ENCODE measurements around the gene MED9. TPM values are rescaled to one million over a fixed set of nuclear protein-coding genes. Genes with fewer than 3 reads are reported as not detected.
A peak's percentile ranks its signal among the peaks of the same experiment; 100 is the strongest.
"Not testable (repeated sequence)": the region's sequence is repeated elsewhere in the genome, so short reads cannot be mapped to it uniquely, and the experiment has no call there.

The MED9 gene, protein sequence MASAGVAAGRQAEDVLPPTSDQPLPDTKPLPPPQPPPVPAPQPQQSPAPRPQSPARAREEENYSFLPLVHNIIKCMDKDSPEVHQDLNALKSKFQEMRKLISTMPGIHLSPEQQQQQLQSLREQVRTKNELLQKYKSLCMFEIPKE
- 7.4 TPM for polyA plus RNA-seq (2013, experiment 1 of 2; ENCODE audit: insufficient read length)
- polyA plus RNA-seq (2013, experiment 2 of 2; ENCODE audit: insufficient read length) = 8.0 TPM

DNA sequence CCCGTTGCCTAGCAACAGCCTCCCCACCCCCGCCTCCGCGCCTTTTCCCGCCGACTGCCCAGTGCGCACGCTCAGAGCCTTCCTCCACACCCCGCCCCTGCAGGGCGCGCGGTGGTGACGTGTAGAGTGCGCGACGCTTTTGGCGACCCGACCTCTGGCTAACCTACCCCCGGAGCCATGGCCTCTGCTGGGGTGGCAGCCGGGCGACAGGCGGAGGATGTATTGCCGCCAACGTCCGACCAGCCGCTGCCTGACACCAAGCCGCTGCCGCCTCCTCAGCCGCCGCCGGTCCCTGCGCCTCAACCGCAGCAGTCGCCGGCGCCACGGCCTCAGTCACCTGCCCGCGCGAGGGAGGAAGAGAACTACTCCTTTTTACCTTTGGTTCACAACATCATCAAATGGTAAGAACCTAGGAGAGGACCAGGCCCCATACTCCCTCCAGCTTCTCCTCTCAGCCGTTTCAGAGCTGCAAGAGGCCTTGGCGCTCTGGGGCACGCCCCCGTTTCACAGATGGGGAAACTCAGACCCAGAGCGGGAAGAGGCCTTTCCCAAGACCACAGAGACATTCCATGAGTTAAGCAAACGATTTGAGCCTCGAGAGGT is at the start of gene MED9:
Gene MED9, plus strand, starts transcription at position 136 of the 603 bp plus-strand sequence. Its CDS starts 42 bp downstream, at position 178.
- DNase-seq = peak; percentile 92

DNA sequence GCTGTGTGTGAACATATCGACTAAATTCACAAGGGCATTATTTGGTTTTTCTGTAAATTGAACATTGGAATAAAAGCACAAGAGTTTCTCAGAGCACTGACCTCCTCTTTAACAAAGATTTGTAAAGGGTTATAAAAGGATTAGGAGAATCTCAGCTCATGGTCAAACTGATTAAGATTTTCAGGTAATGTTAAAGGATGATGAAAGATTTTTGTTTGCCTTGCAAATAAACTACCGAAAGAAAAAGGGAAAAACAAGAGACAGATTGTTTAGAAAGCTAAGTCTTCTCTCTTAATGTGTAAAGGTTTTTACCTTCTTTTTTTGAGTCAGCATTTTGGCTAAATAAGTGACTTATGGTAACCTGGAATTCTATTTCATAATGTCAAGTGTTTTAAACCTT is 47.6 kb upstream of the MED9 start:
- DNase-seq = no peak

DNA sequence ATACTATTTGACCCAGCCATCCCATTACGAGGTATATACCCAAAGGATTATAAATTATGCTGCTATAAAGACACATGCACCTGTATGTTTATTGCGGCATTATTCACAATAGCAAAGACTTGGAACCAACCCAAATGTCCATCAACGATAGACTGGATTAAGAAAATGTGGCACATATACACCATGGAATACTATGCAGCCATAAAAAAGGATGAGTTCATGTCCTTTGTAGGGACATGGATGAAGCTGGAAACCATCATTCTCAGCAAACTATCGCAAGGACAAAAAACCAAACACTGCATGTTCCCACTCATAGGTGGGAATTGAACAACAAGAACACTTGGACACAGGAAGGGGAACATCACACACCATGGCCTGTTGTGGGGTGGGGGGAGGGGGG is 45.9 kb upstream of the MED9 start:
- not testable (repeated sequence) for DNase-seq

DNA sequence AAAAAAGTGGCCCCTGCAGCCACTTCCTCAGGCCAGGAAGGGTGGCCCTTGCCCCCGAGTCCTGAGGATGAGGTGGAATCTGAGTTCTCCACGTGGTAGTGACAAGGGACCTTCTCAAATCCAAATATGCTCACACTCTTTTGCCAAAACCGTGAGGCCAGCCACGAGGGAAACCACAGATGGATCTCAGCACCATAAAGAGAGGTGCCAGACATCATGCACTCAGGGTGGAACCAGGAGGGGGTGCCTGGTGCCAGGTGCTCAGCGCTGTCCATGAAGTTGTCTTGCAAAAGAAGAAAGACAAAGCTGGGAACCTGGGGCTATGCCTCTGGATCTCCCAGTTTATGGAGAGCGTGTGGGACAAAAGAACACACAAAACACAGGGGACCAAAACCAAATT is 45.2 kb upstream of the MED9 start:
- no peak for DNase-seq

GRCh38 chr17:17433000-17433703 is 43.6 kb upstream of the MED9 start:
- no peak for DNase-seq

DNA sequence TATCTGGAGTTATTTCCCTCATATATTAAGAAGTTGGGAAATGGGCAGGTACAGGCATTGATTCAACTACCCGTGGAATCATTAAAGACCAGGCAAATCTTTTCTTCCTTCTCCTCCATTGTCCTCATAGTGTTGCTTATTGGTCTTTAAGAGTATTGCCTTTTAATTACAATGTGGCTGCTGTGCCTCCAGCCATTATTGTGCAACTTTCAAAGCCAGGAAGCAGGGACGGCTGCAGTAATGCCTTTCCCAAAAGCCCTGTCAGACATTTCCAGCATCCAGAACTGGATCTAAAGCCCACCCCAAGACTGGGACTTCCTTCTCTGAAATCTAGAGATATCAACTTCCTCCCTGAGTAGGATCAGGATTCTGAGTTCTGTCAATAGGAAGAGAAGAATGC is 42.3 kb upstream of the MED9 start:
- no peak for DNase-seq

DNA sequence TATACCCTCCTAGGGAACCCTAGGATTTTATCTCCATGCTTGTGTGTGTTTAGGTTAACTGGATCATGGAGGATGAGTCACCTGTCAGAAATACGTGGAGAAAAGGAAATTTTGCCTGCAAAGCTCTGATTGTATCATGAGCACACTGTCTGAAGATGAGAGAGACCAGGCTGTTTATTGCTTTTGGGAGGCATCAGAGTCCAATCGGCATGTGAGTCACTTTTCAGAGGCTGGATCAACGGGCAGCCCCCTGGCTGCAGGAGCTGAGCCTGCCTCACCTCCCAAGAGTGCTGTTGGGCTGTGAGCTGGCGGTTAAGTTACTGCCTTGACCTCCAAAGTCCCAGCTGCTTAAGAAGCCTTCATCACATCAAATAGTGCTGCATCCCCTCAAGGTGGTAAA is 41.5 kb upstream of the MED9 start:
- peak; percentile 60 for DNase-seq

DNA sequence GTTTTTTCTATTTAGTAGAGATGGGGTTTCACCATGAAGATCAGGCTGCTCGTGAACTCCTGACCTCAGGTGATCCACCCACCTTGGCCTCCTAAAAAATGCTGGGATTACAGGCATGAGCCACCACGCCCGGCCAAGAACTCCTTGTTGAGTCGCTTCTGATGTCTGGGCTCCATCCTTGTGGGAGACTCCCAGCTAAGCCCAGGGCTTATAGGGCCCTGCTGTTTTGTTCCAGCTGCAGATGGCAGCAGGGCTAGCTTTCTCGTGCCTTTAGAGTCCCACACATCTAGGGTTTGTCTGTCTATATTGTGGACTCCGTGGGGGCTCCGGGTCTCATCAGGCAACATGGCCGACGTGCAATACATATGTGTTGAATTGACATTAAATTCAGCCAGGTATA is 39.3 kb upstream of the MED9 start:
- no peak for DNase-seq

DNA sequence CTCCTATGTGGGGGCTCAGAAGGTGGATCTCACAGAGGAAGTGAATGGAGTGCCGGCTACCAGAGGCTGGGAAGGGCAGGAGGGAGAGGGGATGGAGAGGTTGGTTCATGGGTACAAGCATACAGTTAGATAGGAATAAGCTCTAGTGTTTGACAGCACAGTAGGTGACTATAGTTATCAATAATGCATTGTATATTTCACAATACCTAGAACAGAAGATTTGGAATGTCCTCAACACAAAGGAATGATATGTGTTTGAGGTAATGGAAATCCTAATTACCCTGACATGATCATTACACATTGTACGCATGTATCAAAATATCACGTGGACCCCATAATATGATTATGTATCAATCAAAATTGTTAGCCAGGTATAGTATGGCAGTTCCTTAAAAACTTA is 38.9 kb upstream of the MED9 start:
- DNase-seq = no peak

DNA sequence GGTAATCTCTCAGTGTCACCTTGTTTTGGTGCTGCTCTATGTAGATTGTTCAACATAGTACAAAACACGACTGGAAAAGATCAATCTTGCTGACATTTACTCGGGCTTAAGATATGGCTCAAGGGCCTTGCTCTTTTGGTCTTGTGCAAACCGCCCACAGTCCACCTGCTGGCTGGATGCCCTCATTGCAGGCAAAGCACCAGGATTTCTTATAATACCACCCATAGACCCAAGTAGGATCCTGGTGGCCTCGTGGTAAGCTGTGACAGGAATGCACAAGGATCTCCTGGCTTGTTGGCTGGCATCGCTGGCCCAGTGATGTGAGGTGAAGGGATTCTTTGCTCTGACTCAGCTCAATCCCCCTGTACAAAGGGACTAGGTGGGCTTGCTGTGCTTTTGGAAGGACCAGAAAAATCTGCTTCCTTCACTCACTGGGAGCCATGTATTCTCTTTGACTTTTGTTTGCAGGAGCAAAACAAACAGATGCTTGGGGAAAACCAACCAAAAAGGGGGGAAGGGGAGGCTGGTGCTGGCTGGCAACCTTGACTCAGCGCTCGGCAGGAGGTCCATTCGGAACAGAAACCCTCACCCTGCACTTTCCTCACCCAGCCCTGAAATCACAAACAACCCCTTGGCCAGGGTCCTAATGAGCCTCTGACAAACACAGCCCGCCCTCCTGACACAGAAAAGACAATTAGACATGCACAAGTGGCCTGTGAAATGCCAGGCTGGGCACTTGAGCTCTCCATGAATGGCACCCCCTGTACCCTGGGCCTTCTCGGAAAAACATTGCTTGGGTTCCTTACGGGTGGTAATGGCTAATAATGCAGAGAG is 36.6 kb upstream of the MED9 start:
- peak; percentile 33 for DNase-seq

GRCh38 chr17:17440938-17441675 is 35.7 kb upstream of the MED9 start:
- no peak for DNase-seq

DNA sequence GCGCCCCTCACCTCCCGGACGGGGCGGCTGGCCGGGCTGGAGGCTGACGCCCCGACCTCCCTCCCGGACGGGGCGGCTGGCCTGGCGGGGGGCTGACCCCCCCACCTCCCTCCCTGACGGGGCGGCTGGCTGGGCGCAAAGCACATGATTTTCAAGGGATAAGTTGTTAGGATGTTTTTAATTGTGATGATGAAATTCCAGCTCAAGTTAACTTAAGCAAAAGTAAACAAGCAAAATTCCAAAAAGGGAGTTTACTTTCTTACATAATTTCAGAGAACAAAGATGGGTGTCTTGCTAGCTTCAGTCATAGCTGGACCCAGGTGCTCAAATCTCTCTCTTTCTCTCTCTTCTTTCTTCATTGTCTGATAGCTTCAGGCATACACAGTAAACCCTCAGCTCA is 33.6 kb upstream of the MED9 start:
- no peak for DNase-seq

DNA sequence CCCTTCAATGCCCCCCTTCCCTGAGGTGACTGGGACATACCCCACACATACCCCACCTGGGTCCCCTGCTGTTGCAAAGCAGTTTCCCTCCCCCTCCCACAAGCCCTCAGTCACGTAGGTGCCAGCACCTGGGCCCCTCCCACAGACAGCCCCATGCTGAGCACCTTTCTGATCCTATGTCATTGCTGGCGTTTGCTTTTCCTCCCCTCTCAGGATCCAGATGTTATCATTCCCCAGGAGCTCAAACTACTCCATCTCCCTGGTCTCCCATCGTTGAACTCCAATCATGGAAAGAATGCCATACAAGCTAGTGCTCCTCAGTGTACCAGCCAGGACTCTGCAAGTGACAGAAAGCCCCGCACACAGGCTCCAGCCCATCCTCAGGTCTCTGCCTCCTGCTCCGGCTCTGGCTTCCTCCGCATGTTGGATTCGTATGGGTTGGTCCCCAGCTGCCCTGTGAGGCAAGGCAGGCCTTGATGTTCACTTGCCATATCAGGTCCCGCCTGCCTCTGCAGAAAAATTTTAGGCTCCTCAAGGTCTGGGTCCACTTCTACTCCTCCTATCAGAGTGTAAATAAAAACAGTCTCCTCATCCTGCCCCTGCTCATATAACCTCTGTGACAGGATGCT is 31.4 kb upstream of the MED9 start:
- DNase-seq = no peak

DNA sequence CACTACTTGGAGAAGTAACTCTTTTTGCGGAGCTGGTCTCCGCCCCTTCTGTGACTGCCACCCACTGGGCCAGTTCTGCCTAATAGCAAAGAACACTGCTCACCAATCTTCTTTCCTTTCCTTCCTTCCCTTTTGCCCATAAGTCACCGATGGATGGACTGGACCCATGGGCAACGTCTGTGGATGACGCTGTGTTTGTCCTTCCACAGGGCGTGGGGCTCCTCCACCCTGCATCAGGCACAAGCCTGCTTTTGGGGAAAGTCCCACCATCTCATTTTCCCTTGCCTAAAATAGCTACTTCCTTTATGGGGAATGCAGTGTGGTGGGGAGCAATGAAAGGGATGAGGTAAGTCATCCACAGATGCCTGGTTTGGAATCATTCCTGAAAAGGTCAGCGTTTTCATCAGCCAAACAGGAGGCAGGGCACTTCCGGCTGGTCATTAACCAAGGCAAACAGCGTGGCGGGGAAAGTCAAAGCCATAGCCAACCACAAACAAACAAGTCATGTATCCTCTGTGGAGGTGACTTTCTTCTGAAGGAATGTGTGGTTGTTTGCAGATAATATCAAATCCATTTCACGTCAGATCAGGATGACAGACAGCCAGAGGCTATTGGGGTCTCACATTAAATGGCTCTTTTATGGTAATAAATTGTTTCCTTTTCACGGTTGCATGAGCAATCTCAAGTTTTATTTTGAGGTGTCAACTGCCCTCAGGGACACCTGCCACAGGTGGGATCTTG is 30.7 kb upstream of the MED9 start:
- DNase-seq = peak; percentile 70

- DNase-seq = no peak
Measured at GRCh38 chr17:17446666-17447155, 30.1 kb upstream of the MED9 start.

GRCh38 chr17:17447264-17447663 is 29.5 kb upstream of the MED9 start:
- no peak for DNase-seq

DNA sequence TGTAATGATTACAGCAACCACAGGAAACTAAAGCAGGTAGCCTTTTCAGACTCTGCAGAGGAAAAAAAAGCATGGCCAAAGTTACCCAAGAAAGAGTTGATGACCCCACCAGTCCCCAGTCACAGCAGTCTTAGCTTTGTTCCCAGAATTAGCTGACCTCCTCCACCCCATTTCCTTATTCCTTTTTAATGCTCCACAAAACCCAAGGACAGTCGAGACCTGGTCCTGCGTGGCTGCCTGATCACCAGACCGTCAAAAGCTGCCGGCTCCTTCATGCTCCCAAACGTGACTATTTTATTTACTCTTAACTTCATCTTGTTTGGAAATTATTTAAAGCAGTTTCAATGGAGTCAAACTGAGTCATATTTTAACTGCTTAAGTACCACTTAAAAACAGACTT is 28.7 kb upstream of the MED9 start:
- no peak for DNase-seq

DNA sequence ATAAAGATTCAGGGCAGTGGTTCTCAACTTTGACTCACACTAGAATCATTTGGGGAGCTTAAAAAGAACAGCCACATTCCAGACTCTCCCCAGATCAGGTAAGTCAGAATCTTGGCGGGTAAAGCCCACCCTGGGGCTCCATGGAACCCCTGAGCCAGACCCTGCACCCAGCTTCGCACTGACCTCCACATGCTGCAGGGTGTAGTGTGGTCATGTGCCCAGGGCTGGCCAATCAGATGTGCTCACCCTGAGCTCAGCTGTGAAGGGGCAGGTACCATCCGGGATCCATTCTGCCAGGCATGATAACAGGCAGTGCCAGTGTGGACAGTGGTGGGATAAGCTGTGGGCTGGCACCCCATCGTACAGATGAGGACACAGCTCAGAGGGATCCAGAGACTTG is 28.1 kb upstream of the MED9 start:
- DNase-seq = no peak

DNA sequence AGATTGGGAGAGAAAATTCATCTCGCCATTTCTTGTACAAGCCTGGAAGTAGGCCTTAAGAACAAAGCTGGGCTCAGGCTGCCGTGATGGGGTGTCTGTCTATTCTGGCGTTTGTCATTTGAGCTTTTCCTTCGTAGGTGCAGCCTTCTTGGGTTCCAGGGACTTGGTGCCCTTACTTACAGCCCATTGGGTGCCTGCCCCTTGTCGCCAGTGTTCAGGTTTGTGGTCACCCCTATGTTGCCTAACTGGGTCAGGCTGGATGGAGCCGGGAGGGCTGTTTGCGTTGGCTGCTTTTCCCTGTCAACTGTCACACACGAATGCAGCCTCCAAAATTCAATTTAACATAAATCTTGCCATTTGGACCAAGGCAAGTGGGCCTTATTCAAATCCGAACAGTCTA is 23.7 kb upstream of the MED9 start:
- DNase-seq = no peak

- no peak for DNase-seq
Measured at GRCh38 chr17:17454276-17454675, 22.5 kb upstream of the MED9 start.

DNA sequence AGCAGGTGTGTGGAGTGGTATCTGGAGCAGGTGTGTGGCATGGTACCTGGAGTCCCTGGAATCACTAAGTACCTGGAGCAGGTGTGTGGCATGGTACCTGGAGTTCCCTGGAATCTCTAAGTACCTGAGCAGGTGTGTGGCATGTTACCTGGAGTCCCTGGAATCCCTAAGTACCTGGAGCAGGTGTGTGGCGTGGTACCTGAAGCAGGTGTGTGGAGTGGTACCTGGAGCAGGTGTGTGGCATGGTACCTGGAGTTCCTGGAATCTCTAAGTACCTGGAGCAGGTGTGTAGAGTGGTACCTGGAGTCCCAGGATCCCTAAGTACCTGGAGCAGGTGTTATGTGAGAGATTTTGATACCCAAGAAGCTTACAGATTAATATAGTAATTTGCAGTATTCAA is 22.1 kb upstream of the MED9 start:
- DNase-seq = not testable (repeated sequence)

All from fibroblast of skin of scalp (primary cell).